SK-N-SH treated with all-trans-retinoic acid at 6 μM for 48 hours (cell line): Measurements from ENCODE around the gene TSPAN33.
"Not testable (repeated sequence)": the region's sequence is repeated elsewhere in the genome, so short reads cannot be mapped to it uniquely, and the experiment has no call there.

Source experiments
- ATAC-seq: fragments of 200-7000 bp; cut with Tn5 transposase; 3 replicates; pipeline ENCODE4 v1.9.1; 2020; ENCODE audit warnings: mild to moderate bottlenecking, moderate library complexity
- ARNTL ChIP-seq: fragments of 450-650 bp; formaldehyde crosslinking; IDR thresholded peaks from 2 replicates; pipeline ENCODE4 v1.5.0; 2020; ENCODE audit warnings: low read depth, mild to moderate bottlenecking, moderate library complexity, borderline replicate concordance
- BACH2 ChIP-seq: fragments of 250-450 bp; sonication (Bioruptor Pico); IDR thresholded peaks from 2 replicates; pipeline ENCODE4 v1.9.0; 2021; ENCODE audit warnings: mild to moderate bottlenecking, borderline replicate concordance
- CSDC2 ChIP-seq: fragments of 250-450 bp; sonication (Bioruptor Pico); IDR thresholded peaks from 2 replicates; pipeline ENCODE4 v1.5.0; 2020; ENCODE audit warnings: mild to moderate bottlenecking, moderate library complexity
- GLIS3 ChIP-seq: fragments of 250-450 bp; sonication (Bioruptor Pico); IDR thresholded peaks from 2 replicates; pipeline ENCODE4 v1.5.0; 2020; ENCODE audit warnings: mild to moderate bottlenecking, moderate library complexity
- OSR1 ChIP-seq: fragments of 250-450 bp; sonication (Bioruptor Pico); IDR thresholded peaks from 2 replicates; pipeline ENCODE4 v1.8.0; 2022; ENCODE audit warnings: moderate library complexity, mild to moderate bottlenecking, inconsistent platforms
- PPARA ChIP-seq: fragments of 250-450 bp; sonication (Bioruptor Pico); IDR thresholded peaks from 2 replicates; pipeline ENCODE4 v1.5.0; 2020; ENCODE audit warnings: mild to moderate bottlenecking, borderline replicate concordance
- SNAI2 ChIP-seq: fragments of 250-450 bp; sonication (Bioruptor Pico); IDR thresholded peaks from 2 replicates; pipeline ENCODE4 v1.5.0; 2020; ENCODE audit warnings: mild to moderate bottlenecking, moderate library complexity
- TOX ChIP-seq: fragments of 250-450 bp; sonication (Bioruptor Pico); IDR thresholded peaks from 2 replicates; pipeline ENCODE4 v1.8.0; 2021; ENCODE audit warnings: mild to moderate bottlenecking, moderate library complexity, borderline replicate concordance
- ZC3H10 ChIP-seq: fragments of 250-450 bp; sonication (Bioruptor Pico); IDR thresholded peaks from 2 replicates; pipeline ENCODE4 v1.5.1; 2021; ENCODE audit warnings: mild to moderate bottlenecking, moderate library complexity
- ZFP3 ChIP-seq: fragments of 250-450 bp; sonication (Bioruptor Pico); IDR thresholded peaks from 2 replicates; pipeline ENCODE4 v1.5.0; 2020; ENCODE audit warnings: mild to moderate bottlenecking, moderate library complexity
- ZNF70 ChIP-seq: fragments of 450-650 bp; formaldehyde crosslinking; IDR thresholded peaks from 2 replicates; pipeline ENCODE4 v1.5.0; 2020; ENCODE audit warnings: mild to moderate bottlenecking, moderate library complexity
- ZNF8 ChIP-seq: fragments of 450-650 bp; formaldehyde crosslinking; IDR thresholded peaks from 2 replicates; pipeline ENCODE4 v1.5.0; 2020; ENCODE audit warnings: mild to moderate bottlenecking, moderate library complexity
- TF ChIP-seq, protein P1 (sequence below): fragments of 250-450 bp; sonication (Bioruptor Pico); IDR thresholded peaks from 2 replicates; pipeline ENCODE4 v1.5.1; 2021; ENCODE audit warnings: mild to moderate bottlenecking, moderate library complexity
- TF ChIP-seq, protein P2 (sequence below): fragments of 250-450 bp; sonication (Bioruptor Pico); IDR thresholded peaks from 2 replicates; pipeline ENCODE4 v1.8.0; 2021; ENCODE audit warnings: low read depth, mild to moderate bottlenecking, moderate library complexity, borderline replicate concordance
- TF ChIP-seq, protein P3 (sequence below): fragments of 250-450 bp; sonication (Bioruptor Pico); IDR thresholded peaks from 2 replicates; pipeline ENCODE4 v1.8.0; 2020; ENCODE audit warnings: mild to moderate bottlenecking, moderate library complexity, borderline replicate concordance
- TF ChIP-seq, protein P4 (sequence below): fragments of 250-450 bp; sonication (Bioruptor Pico); IDR thresholded peaks from 2 replicates; pipeline ENCODE4 v1.5.1; 2020; ENCODE audit warnings: low read depth, mild to moderate bottlenecking, moderate library complexity

The TSPAN33 gene

DNA sequence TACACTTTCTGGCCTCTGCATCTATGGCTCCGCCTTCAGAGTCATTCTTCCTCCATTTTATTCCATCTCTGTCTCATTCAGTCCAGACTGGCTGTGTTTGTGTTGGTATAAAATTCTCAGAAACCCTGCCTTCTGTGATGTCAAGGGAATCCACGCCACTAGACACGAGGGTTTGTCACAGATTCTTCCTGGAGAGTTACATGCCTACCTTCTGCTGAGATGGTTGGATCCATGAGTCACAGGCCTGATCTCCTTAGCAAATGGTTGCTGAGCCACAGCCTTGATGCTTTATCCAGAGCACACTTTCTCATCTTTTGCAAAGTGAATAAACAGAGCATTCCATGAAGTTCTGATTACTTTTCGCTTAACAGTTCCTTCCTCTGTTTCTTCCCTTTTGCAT is 35.9 kb upstream of the TSPAN33 start:
- TF ChIP-seq ZC3H10 (no peak), ZNF70 (CRISPR knock-in tag) (no peak)
- TF ChIP-seq, protein P1, sequence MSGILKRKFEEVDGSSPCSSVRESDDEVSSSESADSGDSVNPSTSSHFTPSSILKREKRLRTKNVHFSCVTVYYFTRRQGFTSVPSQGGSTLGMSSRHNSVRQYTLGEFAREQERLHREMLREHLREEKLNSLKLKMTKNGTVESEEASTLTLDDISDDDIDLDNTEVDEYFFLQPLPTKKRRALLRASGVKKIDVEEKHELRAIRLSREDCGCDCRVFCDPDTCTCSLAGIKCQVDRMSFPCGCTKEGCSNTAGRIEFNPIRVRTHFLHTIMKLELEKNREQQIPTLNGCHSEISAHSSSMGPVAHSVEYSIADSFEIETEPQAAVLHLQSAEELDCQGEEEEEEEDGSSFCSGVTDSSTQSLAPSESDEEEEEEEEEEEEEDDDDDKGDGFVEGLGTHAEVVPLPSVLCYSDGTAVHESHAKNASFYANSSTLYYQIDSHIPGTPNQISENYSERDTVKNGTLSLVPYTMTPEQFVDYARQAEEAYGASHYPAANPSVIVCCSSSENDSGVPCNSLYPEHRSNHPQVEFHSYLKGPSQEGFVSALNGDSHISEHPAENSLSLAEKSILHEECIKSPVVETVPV (CRISPR knock-in tag), result no peak
- ATAC-seq, result no peak

DNA sequence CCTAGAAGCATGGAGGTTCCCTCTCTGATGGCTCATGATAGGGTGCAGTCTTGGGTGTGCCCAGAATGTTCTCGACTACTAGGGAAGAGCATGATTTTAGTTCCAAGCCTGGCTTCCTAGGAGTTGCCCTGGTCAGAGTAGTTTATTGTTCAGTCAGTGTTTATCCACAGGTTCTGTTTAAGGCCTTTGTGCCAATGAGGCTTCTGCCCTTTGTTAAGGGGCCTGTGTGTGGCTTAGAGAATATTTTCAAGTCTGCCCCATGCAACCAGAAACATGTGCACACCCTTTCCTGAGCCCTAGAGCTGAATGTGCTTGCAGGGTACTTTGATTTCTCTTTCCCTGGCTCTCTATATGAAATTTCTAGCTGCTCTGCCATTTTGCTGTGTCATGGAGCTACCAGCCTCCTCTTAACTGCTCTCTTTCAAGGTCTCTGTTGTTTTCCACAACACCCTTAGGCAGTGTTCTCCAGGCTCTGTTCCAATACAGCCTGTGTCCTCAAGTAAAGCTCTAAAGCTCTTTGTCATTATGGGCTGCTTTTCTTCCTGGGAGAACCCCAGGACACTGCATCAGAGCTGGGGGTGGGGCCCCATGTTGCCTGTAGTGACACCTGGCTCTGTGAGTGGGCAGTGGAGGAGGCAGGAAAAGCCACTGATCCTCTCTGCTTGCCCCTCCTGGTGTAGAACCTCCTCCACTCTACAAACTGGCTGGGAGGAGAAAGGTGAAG is 34.1 kb upstream of the TSPAN33 start:
- no peak for TF ChIP-seq ZC3H10
- TF ChIP-seq, protein P2, sequence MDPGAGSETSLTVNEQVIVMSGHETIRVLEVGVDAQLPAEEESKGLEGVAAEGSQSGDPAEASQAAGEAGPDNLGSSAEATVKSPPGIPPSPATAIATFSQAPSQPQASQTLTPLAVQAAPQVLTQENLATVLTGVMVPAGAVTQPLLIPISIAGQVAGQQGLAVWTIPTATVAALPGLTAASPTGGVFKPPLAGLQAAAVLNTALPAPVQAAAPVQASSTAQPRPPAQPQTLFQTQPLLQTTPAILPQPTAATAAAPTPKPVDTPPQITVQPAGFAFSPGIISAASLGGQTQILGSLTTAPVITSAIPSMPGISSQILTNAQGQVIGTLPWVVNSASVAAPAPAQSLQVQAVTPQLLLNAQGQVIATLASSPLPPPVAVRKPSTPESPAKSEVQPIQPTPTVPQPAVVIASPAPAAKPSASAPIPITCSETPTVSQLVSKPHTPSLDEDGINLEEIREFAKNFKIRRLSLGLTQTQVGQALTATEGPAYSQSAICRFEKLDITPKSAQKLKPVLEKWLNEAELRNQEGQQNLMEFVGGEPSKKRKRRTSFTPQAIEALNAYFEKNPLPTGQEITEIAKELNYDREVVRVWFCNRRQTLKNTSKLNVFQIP (CRISPR knock-in tag), result no peak
- TF ChIP-seq BACH2 (CRISPR knock-in tag), result no peak
- no peak for TF ChIP-seq PPARA (CRISPR knock-in tag)
- no peak for TF ChIP-seq ZNF70 (CRISPR knock-in tag)
- TF ChIP-seq, protein P3, sequence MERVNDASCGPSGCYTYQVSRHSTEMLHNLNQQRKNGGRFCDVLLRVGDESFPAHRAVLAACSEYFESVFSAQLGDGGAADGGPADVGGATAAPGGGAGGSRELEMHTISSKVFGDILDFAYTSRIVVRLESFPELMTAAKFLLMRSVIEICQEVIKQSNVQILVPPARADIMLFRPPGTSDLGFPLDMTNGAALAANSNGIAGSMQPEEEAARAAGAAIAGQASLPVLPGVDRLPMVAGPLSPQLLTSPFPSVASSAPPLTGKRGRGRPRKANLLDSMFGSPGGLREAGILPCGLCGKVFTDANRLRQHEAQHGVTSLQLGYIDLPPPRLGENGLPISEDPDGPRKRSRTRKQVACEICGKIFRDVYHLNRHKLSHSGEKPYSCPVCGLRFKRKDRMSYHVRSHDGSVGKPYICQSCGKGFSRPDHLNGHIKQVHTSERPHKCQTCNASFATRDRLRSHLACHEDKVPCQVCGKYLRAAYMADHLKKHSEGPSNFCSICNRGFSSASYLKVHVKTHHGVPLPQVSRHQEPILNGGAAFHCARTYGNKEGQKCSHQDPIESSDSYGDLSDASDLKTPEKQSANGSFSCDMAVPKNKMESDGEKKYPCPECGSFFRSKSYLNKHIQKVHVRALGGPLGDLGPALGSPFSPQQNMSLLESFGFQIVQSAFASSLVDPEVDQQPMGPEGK (CRISPR knock-in tag), result no peak
- no peak for TF ChIP-seq ZNF8 (CRISPR knock-in tag)
- no peak for TF ChIP-seq OSR1 (CRISPR knock-in tag)
- ATAC-seq, result no peak; the same call in 2 of the 3 replicates

DNA sequence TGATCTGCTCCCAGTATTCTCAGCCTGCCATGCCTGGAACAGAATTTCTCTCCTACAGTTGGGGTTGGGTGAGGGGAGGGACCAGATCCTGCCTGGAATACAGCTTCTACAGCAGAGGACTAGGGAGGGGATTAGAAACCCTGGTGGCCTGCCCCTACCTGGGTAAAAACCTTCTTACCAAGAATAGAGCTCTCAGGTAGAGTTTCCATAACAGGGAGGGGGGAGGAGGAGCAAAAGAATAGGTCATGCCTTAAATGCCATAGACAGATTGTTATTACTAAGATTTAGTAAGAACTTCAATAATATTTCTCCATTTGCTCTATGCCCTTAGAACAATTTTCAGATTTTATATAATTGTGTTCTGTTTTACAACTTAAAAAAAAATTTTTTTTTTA is 33.5 kb upstream of the TSPAN33 start:
- ATAC-seq, result no peak
- TF ChIP-seq ZNF70 (CRISPR knock-in tag), result no peak

DNA sequence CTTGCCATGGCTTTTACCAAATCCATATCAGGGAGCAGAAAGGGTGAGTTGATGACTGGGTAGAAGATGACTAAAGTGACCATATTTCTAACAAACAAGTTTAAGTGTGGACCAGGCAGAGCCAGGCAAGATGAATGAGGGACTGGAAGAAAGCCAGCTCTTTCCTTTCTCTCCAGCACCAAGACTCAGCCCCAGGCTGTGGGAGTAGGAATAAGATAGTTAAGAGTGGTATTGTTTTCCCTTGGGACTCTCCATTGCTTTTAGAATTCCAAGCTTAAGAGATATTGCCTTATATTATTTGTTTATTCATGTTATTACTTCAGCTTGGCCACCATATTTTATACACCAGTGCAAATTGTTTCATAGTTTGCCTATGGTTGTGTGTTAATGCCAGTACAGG is 28.8 kb upstream of the TSPAN33 start:
- TF ChIP-seq GLIS3 (CRISPR knock-in tag) (no peak), ARNTL (CRISPR knock-in tag) (no peak), ZFP3 (no peak), SNAI2 (CRISPR knock-in tag) (no peak), ZNF8 (CRISPR knock-in tag) (no peak), ZC3H10 (no peak), CSDC2 (CRISPR knock-in tag) (no peak), TOX (CRISPR knock-in tag) (no peak)
- TF ChIP-seq, protein P1 (CRISPR knock-in tag), result no peak
- TF ChIP-seq, all 23 proteins: peak for 0
- no peak for ATAC-seq

DNA sequence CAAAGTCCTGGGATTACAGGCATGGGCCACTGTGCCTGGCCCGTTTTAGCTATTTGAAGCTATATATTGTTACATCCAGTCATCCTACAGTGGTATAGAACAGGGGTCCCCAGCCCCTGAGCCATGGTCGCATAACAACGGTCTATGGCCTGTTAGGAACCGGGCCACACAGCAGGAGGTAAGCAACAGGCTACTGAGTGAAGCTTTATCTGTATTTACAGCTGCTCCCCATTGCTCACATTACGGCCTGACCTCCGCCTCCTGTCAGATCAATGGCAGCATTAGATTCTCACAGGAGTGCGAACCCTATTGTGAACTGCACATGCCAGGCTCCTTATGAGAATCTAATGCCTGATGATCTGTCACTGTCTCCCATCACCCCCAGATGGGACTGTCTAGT is 26.3 kb upstream of the TSPAN33 start:
- TF ChIP-seq, protein P1 (CRISPR knock-in tag), result no peak
- no peak for ATAC-seq

DNA sequence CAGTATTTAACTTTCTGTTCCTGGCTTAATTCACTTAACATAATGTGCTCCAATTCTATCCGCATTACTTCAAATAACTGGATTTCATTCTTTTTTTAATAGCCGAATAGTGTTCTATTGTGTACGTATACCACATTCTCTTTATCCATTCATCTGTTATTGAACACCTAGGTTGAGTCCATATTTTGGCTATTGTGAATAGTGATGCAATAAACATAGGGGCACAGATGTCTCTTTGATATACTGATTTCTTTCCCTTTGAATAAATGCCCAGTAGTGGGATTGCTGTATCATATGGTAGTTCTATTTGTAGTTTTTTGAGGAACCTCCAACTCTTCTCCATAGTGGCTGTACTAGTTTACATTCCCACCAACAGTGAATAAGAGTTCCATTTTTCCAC is 25.5 kb upstream of the TSPAN33 start:
- no peak for ATAC-seq
- TF ChIP-seq, protein P4, sequence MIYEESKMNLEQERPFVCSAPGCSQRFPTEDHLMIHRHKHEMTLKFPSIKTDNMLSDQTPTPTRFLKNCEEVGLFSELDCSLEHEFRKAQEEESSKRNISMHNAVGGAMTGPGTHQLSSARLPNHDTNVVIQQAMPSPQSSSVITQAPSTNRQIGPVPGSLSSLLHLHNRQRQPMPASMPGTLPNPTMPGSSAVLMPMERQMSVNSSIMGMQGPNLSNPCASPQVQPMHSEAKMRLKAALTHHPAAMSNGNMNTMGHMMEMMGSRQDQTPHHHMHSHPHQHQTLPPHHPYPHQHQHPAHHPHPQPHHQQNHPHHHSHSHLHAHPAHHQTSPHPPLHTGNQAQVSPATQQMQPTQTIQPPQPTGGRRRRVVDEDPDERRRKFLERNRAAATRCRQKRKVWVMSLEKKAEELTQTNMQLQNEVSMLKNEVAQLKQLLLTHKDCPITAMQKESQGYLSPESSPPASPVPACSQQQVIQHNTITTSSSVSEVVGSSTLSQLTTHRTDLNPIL (CRISPR knock-in tag), result no peak
- TF ChIP-seq, protein P2 (CRISPR knock-in tag), result no peak
- TF ChIP-seq, all 23 proteins: peak for 0

DNA sequence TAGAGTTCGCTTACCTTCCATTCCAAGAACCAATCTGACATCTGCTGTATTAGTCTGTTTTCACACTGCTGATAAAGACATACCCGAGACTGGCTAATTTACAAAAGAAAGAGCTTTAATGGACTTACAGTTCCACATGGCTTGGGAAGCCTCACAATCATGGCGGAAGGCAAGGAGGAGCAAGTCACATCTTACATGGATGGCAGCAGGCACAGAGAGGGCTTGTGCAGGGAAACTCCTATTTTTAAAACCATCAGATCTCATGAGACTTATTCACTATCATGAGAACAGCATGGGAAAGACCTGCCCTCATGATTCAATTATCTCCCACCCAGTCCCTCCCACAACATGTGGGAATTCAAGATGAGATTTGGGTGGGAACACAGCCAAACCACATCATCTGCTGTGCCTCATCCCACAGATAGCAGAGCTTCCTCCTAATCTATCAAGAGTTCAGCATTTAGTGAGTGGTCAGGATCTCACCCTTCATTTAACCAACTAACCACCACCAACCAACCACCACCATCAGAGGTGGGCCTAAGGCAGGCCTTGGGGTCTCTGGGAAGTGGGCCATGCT is 22.9 kb upstream of the TSPAN33 start:
- ATAC-seq, result not testable (repeated sequence)
